D721Med (cell line): ENCODE measurements around the gene CABLES2.

Experiments
- DNase-seq: peaks from one replicate; pipeline ENCODE4 v3.0.0; 2011; ENCODE audit warnings: low spot score; ENCODE audit not compliant: insufficient read length
- FAIRE-seq: peaks from 2 replicates; lab custom pipeline; 2011; peaks lifted over from hg19 to GRCh38; lab: Jason Lieb, UNC
- CTCF ChIP-seq: IDR thresholded peaks from 2 replicates; pipeline ENCODE4 v1.5.1; 2012; ENCODE audit warnings: mild to moderate bottlenecking, control low read depth; ENCODE audit not compliant: insufficient read depth; ENCODE audit errors: missing control alignments

CABLES2 gene

GRCh38 chr20:62350629-62351422, 56.3 kb downstream of the CABLES2 start:
- no peak for TF ChIP-seq CTCF
- DNase-seq (no peak), FAIRE-seq (no peak)

DNA sequence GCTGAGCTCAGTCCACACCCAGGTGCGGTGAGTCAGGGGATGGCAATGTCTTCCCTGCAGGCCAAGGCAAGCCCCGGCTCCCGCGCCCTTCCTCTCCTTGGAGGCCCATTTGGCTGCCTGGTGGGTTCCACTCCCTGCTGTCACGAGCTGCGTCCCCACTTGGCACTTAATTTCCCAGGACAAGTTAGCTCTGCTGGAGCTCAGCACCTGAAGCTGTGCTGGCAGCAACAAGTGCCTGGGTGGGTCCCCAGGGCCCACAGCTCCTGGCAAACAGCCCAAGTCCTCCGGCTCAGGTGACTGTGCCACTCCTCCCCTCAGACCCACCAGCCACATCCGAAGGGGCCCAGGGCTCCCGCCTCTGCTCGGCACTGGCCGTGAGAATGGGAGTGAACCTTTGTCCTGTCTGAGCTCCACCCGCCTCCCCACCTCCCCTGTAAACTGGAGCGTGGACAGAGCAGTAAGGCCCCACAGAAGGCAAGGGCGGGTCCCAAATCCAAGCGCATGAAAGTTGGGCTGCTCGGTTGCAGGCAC, 56.9 kb downstream of the CABLES2 start:
- TF ChIP-seq CTCF, result no peak
- no peak for FAIRE-seq
- no peak for DNase-seq

DNA sequence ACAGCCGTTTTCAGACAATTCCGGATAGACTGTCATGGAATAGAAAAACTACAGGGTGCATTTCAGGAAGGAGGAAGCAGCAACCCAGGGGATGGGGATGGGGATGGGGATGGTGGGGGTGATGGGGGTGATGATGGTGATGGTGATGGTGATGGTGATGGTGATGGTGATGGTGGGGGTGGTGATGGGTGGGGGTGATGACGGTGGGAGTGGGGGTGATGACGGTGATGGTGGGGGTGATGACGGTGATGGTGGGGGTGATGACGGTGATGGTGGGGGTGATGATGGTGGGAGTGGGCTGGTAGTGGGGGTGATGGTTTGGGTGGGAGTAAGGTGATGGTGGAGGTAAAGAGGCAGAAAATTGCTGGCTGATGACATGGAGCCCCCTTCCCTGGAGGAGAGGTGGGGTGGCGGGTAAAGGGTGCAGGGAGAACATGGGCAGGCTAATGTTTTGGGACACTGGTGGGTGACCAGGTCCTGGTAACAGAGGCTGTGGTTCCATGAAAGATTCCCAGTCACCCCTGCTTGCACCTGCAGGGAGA, 57.5 kb downstream of the CABLES2 start:
- FAIRE-seq, result no peak
- DNase-seq, result no peak
- TF ChIP-seq CTCF, result no peak

DNA sequence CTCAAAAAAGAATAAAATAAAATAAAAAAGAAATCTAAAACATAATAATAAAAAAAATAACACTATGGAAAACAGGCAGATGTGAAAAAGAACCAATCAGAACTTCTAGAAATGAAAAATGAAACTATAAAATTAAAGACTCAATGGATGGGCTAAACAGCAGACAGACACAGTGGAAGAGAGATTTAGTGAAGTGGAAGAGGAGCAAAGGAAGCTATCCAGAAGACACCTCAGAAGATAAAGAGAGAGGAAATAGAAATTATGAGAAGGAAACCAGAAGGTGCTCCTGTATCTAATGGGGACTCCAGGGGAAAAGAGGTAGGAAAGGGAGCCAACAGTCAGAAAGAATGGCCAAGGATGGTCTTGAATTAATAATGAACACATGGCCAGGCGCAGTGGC, 58.5 kb downstream of the CABLES2 start:
- TF ChIP-seq CTCF, result no peak
- no peak for DNase-seq
- no peak for FAIRE-seq

DNA sequence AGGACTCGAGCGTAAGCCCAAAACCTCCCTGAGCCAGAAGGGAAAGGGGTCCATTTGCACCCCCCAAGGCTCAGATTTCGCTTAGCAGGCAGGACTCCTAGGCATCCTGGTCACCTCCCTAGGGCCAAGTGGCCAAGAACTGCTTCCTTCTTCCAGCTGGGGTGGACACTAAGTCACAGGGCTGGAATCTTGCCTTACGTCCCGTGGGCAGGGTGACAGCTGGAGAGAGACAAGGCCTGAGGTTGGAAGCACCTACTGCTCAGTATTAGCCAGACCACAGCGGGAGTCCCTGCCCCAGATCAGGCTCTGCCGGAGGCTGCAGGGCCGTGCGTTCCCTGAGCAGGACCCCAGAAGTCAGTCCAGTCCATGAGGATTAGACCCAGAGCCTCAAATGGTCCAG, 59.6 kb downstream of the CABLES2 start:
- FAIRE-seq (no peak), DNase-seq (no peak)
- no peak for TF ChIP-seq CTCF

GRCh38 chr20:62347151-62347404, 60.0 kb downstream of the CABLES2 start:
- TF ChIP-seq CTCF, result no peak
- DNase-seq (no peak), FAIRE-seq (no peak)

DNA sequence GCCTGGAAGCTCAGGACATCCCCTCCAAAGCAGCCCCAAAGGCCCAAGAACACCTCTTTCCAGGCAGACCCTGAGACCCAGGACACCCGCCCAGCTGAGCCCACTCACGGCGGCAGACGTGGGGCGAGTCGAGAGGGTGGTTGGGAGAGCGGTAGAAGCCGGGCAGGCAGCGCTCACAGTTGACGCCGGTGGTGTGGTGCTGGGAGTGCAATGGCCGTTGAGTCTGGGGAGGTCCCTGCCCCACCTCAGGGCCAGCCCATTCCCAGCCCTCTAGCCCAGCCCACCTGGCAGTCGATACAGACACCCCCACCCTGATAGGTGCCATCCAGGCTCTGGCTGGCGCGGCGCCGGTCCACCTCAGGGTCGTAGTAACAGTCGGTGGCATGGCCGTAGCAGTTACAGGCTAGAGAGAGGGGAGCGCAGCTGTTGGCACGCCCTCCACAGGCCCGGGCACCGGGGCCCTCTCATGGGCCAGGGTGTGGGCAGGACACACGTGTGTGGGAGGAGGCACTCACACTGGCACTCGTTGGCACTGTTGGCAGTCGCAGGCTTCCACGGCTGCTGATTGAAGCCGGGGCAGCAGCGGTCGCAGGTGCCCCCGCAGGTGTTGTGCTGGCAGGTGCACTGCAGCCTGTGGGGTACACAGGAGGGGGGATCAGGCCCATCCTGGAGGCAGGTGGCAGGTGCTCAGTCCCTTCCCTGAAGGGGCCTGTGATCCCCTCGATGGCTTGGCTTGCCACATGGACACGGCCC, 60.5 kb downstream of the CABLES2 start:
- no peak for FAIRE-seq
- no peak for TF ChIP-seq CTCF
- no peak for DNase-seq
